HUES6 (cell line): Measurements from ENCODE around the gene PRR35.

Experiments used
- H3K27ac ChIP-seq: 2 replicates; pipeline ENCODE4 v1.7.0; 2013; ENCODE audit warnings: low read depth, mild to moderate bottlenecking, low read length, inconsistent platforms
- H3K27me3 ChIP-seq: 2 replicates; pipeline ENCODE4 v1.6.1; 2013; ENCODE audit warnings: low read length; ENCODE audit not compliant: control insufficient read depth, insufficient read depth
- H3K36me3 ChIP-seq: 2 replicates; pipeline ENCODE4 v1.6.1; 2013; ENCODE audit warnings: low read length; ENCODE audit not compliant: control insufficient read depth, insufficient read depth
- H3K4me1 ChIP-seq: 2 replicates; pipeline ENCODE4 v1.6.1; 2013; ENCODE audit warnings: low read length; ENCODE audit not compliant: control insufficient read depth, insufficient read depth
- H3K4me3 ChIP-seq: 2 replicates; pipeline ENCODE4 v1.5.1; 2013; ENCODE audit warnings: low read depth, low read length
- H3K9ac ChIP-seq: one replicate; pipeline ENCODE4 v1.6.1; 2013; ENCODE audit warnings: mild to moderate bottlenecking, low read length
- H3K9me3 ChIP-seq: 2 replicates; pipeline ENCODE4 v1.6.1; 2013; ENCODE audit warnings: low read depth, low read length; ENCODE audit not compliant: control insufficient read depth, insufficient read depth

PRR35 gene

GRCh38 chr16:521381-522210, 38.6 kb upstream of the PRR35 start:
- Histone ChIP-seq H3K4me3 (no peak overlapping the region), H3K9me3 (no peaks in the 10 kb centered on the region), H3K9ac (no peak overlapping the region), H3K36me3 (peaks cover 20% of the 10 kb centered on the region), H3K27ac (no peak overlapping the region), H3K4me1 (peaks cover 21% of the 10 kb centered on the region), H3K27me3 (no peaks in the 10 kb centered on the region)

- Histone ChIP-seq H3K9ac (no peak overlapping the region), H3K9me3 (no peaks in the 10 kb centered on the region), H3K36me3 (peaks cover 20% of the 10 kb centered on the region), H3K4me3 (no peak overlapping the region), H3K27me3 (no peaks in the 10 kb centered on the region), H3K4me1 (peaks cover 21% of the 10 kb centered on the region), H3K27ac (no peak overlapping the region)
Observed at GRCh38 chr16:522320-523096, 37.7 kb upstream of the PRR35 start.

- Histone ChIP-seq H3K9me3 (no peaks in the 10 kb centered on the region), H3K4me3 (no peak overlapping the region), H3K9ac (no peak overlapping the region), H3K4me1 (peaks cover 21% of the 10 kb centered on the region), H3K27ac (no peak overlapping the region), H3K36me3 (peaks cover 20% of the 10 kb centered on the region), H3K27me3 (no peaks in the 10 kb centered on the region)
Observed at GRCh38 chr16:523097-523741, 37.0 kb upstream of the PRR35 start.

GRCh38 chr16:524274-525040, 35.7 kb upstream of the PRR35 start:
- H3K4me1 ChIP-seq = peaks cover 30% of the 10 kb centered on the region
- no peak overlapping the region for H3K4me3 ChIP-seq
- H3K9ac ChIP-seq = no peak overlapping the region
- peaks cover 16% of the 10 kb centered on the region for H3K36me3 ChIP-seq
- no peak overlapping the region for H3K27ac ChIP-seq
- H3K9me3 ChIP-seq = no peaks in the 10 kb centered on the region
- H3K27me3 ChIP-seq = no peaks in the 10 kb centered on the region

GRCh38 chr16:525123-525519, 35.1 kb upstream of the PRR35 start:
- Histone ChIP-seq H3K27me3 (no peaks in the 10 kb centered on the region), H3K36me3 (peaks cover 17% of the 10 kb centered on the region), H3K9ac (no peak overlapping the region), H3K9me3 (no peaks in the 10 kb centered on the region), H3K4me1 (peaks cover 35% of the 10 kb centered on the region), H3K4me3 (no peak overlapping the region), H3K27ac (no peak overlapping the region)

GRCh38 chr16:525520-526180, 34.5 kb upstream of the PRR35 start:
- Histone ChIP-seq H3K27me3 (no peaks in the 10 kb centered on the region), H3K9me3 (no peaks in the 10 kb centered on the region), H3K4me1 (peaks cover 35% of the 10 kb centered on the region), H3K9ac (peak overlapping the region; percentile 88), H3K36me3 (peaks cover 15% of the 10 kb centered on the region), H3K27ac (no peak overlapping the region), H3K4me3 (peak overlapping the region; percentile 80)

GRCh38 chr16:526181-527014, 33.8 kb upstream of the PRR35 start:
- peaks cover 11% of the 10 kb centered on the region; the same call in 1 of the 2 replicates for H3K36me3 ChIP-seq
- H3K9ac ChIP-seq = peak overlapping the region; percentile 88
- H3K27me3 ChIP-seq = no peaks in the 10 kb centered on the region
- peak overlapping the region; percentile 99 for H3K27ac ChIP-seq
- H3K4me3 ChIP-seq = peak overlapping the region; percentile 80
- peaks cover 35% of the 10 kb centered on the region for H3K4me1 ChIP-seq
- no peaks in the 10 kb centered on the region for H3K9me3 ChIP-seq

GRCh38 chr16:527015-527903, 32.9 kb upstream of the PRR35 start, which contains the start of gene CAPN15:
Gene CAPN15 (plus strand): TSS chr16:527712. CDS start chr16:546839, 19,127 bp downstream.
- Histone ChIP-seq H3K9ac (peak within 1 kb of the TSS; percentile 88), H3K4me3 (peak within 1 kb of the TSS; percentile 90), H3K9me3 (no peaks in the 10 kb centered on the region), H3K27me3 (no peaks in the 10 kb centered on the region), H3K4me1 (peaks cover 31% of the 10 kb centered on the region), H3K36me3 (peaks cover 11% of the 10 kb centered on the region; the same call in 1 of the 2 replicates), H3K27ac (peak within 1 kb of the TSS; percentile 99)
